Measurements from ENCODE around the gene RYK.
A peak's percentile ranks its signal among the peaks of the same experiment; 100 is the strongest.

The RYK gene

GRCh38 chr3:134250717-134251220 lies at the start of gene RYK:
Gene RYK, minus strand, starts transcription at chr3:134250859. Its CDS starts 205 bp downstream, at chr3:134250654.
- DNase-seq (ENCODE audit: low read depth, low spot score) = no peak
- H3K27me3 ChIP-seq (ENCODE audit: control insufficient read depth, insufficient read depth, low read length) = no peaks in the 10 kb centered on the region
- WGBS (ENCODE audit: insufficient coverage, insufficient read length) = no CpG with 5 or more reads among the region's 59 CpGs
- H3K27ac ChIP-seq (ENCODE audit: low read length) = no peak within 1 kb of the TSS
- no peaks in the 10 kb centered on the region for H3K36me3 ChIP-seq (ENCODE audit: control insufficient read depth, insufficient read depth, low read length)
- no peaks in the 10 kb centered on the region for H3K9me3 ChIP-seq (ENCODE audit: control insufficient read depth, insufficient read depth, low read length)
- H3K4me3 ChIP-seq (ENCODE audit: low read length) = peak within 1 kb of the TSS; percentile 57
- peaks cover 3% of the 10 kb centered on the region for H3K4me1 ChIP-seq (ENCODE audit: control insufficient read depth, insufficient read depth, low read length)

GRCh38 chr3:134299888-134300206 lies 49.2 kb upstream of the RYK start:
- Histone ChIP-seq H3K27ac (ENCODE audit: low read length) (no peak overlapping the region), H3K9me3 (ENCODE audit: control insufficient read depth, insufficient read depth, low read length) (no peaks in the 10 kb centered on the region), H3K27me3 (ENCODE audit: control insufficient read depth, insufficient read depth, low read length) (no peaks in the 10 kb centered on the region), H3K36me3 (ENCODE audit: control insufficient read depth, insufficient read depth, low read length) (no peaks in the 10 kb centered on the region), H3K4me1 (ENCODE audit: control insufficient read depth, insufficient read depth, low read length) (no peaks in the 10 kb centered on the region), H3K4me3 (ENCODE audit: low read length) (no peak overlapping the region)
- WGBS (ENCODE audit: insufficient coverage, insufficient read length) = no CpG with 5 or more reads among the region's 1 CpG
- DNase-seq (ENCODE audit: low read depth, low spot score) = no peak

- Histone ChIP-seq H3K36me3 (ENCODE audit: control insufficient read depth, insufficient read depth, low read length) (no peaks in the 10 kb centered on the region), H3K4me3 (ENCODE audit: low read length) (no peak overlapping the region), H3K4me1 (ENCODE audit: control insufficient read depth, insufficient read depth, low read length) (no peaks in the 10 kb centered on the region), H3K27ac (ENCODE audit: low read length) (no peak overlapping the region), H3K9me3 (ENCODE audit: control insufficient read depth, insufficient read depth, low read length) (no peaks in the 10 kb centered on the region), H3K27me3 (ENCODE audit: control insufficient read depth, insufficient read depth, low read length) (no peaks in the 10 kb centered on the region)
- no CpG with 5 or more reads among the region's 4 CpGs for WGBS (ENCODE audit: insufficient coverage, insufficient read length)
- no peak for DNase-seq (ENCODE audit: low read depth, low spot score)
Observed at GRCh38 chr3:134299185-134299887, 48.7 kb upstream of the RYK start.

- no peaks in the 10 kb centered on the region for H3K9me3 ChIP-seq (ENCODE audit: control insufficient read depth, insufficient read depth, low read length)
- no peaks in the 10 kb centered on the region for H3K4me1 ChIP-seq (ENCODE audit: control insufficient read depth, insufficient read depth, low read length)
- H3K27ac ChIP-seq (ENCODE audit: low read length) = no peak overlapping the region
- no CpG with 5 or more reads among the region's 2 CpGs for WGBS (ENCODE audit: insufficient coverage, insufficient read length)
- DNase-seq (ENCODE audit: low read depth, low spot score) = no peak
- no peaks in the 10 kb centered on the region for H3K27me3 ChIP-seq (ENCODE audit: control insufficient read depth, insufficient read depth, low read length)
- H3K36me3 ChIP-seq (ENCODE audit: control insufficient read depth, insufficient read depth, low read length) = no peaks in the 10 kb centered on the region
- H3K4me3 ChIP-seq (ENCODE audit: low read length) = no peak overlapping the region
Observed at GRCh38 chr3:134298249-134298648, 47.6 kb upstream of the RYK start.

DNA sequence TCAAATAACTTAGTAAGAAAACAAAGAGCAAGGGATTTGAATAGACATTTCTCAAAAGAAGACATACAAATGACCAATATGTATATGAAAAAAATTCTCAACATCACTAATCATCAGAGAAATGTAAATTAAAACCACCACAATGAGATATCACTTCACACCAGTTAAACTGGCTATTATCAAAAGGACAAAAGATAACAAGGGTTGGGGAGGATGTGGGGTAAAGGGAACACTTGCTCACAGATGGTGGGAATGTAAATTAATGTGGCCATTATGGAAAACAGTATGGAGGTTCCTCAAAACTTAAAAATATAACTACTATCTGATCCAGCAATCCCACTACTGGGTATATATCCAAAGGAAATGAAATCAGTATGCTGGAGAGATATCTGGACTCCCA lies 46.0 kb upstream of the RYK start:
- DNase-seq (ENCODE audit: low read depth, low spot score) = no peak
- H3K27me3 ChIP-seq (ENCODE audit: control insufficient read depth, insufficient read depth, low read length) = no peaks in the 10 kb centered on the region
- H3K27ac ChIP-seq (ENCODE audit: low read length) = no peak overlapping the region
- no peaks in the 10 kb centered on the region for H3K9me3 ChIP-seq (ENCODE audit: control insufficient read depth, insufficient read depth, low read length)
- no peaks in the 10 kb centered on the region for H3K36me3 ChIP-seq (ENCODE audit: control insufficient read depth, insufficient read depth, low read length)
- no peak overlapping the region for H3K4me3 ChIP-seq (ENCODE audit: low read length)
- H3K4me1 ChIP-seq (ENCODE audit: control insufficient read depth, insufficient read depth, low read length) = no peaks in the 10 kb centered on the region

DNA sequence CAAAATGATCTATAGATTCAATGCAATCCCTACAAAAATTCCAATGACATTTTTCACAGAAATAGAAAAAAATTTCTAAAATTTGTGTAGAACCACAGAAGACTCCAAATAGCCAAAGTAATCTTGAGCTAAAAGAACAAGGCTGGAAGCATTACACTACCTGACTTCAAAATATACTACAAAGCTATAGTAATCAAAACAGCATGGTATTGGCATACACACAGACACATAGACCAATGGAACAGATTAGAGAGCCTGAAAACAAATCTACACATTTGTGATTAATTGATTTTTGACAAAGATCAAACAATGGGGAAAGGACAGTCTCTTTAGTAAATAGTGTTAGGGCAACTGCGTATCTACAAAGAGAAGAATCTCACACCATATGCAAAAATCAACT lies 45.3 kb upstream of the RYK start:
- Histone ChIP-seq H3K27me3 (ENCODE audit: control insufficient read depth, insufficient read depth, low read length) (no peaks in the 10 kb centered on the region), H3K36me3 (ENCODE audit: control insufficient read depth, insufficient read depth, low read length) (no peaks in the 10 kb centered on the region), H3K4me1 (ENCODE audit: control insufficient read depth, insufficient read depth, low read length) (no peaks in the 10 kb centered on the region), H3K27ac (ENCODE audit: low read length) (no peak overlapping the region), H3K4me3 (ENCODE audit: low read length) (no peak overlapping the region), H3K9me3 (ENCODE audit: control insufficient read depth, insufficient read depth, low read length) (no peaks in the 10 kb centered on the region)
- no CpG with 5 or more reads among the region's 1 CpG for WGBS (ENCODE audit: insufficient coverage, insufficient read length)
- DNase-seq (ENCODE audit: low read depth, low spot score) = no peak

- WGBS (ENCODE audit: insufficient coverage, insufficient read length) = no CpG with 5 or more reads among the region's 5 CpGs
- Histone ChIP-seq H3K27ac (ENCODE audit: low read length) (no peak overlapping the region), H3K4me3 (ENCODE audit: low read length) (no peak overlapping the region), H3K27me3 (ENCODE audit: control insufficient read depth, insufficient read depth, low read length) (no peaks in the 10 kb centered on the region), H3K36me3 (ENCODE audit: control insufficient read depth, insufficient read depth, low read length) (no peaks in the 10 kb centered on the region), H3K4me1 (ENCODE audit: control insufficient read depth, insufficient read depth, low read length) (no peaks in the 10 kb centered on the region), H3K9me3 (ENCODE audit: control insufficient read depth, insufficient read depth, low read length) (no peaks in the 10 kb centered on the region)
- no peak for DNase-seq (ENCODE audit: low read depth, low spot score)
Observed at GRCh38 chr3:134294302-134295280, 43.9 kb upstream of the RYK start.

DNA sequence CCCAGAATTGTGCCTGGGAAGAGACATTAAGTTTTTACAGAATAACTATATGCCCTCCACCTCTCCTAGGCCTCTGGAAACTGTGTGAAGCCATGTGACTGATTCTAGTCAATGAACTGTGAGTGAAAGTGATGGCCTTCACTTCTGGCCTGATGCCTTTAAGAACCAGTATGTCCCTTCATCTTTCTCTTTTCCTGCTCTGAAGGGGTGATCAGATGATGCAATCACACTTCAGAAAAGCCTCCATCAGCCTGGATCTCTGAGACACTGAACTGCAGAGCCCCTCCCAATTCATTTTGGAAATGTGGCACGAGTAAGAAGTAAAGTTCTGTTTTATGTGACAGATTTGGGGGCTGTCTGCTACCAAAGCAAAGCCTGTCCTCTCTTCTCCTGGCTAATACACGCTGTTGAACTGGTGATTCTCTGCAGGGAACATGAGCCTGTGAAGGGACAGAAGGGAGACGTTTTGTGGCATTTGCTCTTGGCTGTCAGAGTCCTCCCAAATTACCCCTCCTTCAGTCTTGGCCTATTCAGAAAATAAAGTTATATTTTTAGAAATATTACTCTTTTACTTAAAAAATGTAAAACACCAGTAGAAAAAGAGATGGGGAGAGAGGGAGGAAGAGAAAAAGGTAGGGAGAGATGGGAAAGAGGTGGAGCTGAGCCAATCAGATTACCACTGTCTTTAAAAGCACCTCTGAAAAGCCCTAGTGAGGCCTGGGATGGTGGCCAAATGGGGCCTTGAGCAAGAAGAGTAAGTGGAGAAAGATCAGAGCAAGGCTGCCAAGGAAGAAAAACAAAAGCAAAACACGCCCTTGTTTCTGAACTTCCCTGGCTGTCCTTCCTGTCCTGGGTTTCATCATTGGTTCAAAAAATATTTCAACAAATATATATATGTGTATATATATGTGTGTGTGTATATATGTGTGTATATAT lies 40.9 kb upstream of the RYK start:
- H3K4me1 ChIP-seq (ENCODE audit: control insufficient read depth, insufficient read depth, low read length) = no peaks in the 10 kb centered on the region
- DNase-seq (ENCODE audit: low read depth, low spot score) = no peak
- no peaks in the 10 kb centered on the region for H3K36me3 ChIP-seq (ENCODE audit: control insufficient read depth, insufficient read depth, low read length)
- no peaks in the 10 kb centered on the region for H3K27me3 ChIP-seq (ENCODE audit: control insufficient read depth, insufficient read depth, low read length)
- H3K9me3 ChIP-seq (ENCODE audit: control insufficient read depth, insufficient read depth, low read length) = no peaks in the 10 kb centered on the region
- H3K4me3 ChIP-seq (ENCODE audit: low read length) = no peak overlapping the region
- H3K27ac ChIP-seq (ENCODE audit: low read length) = no peak overlapping the region
- no CpG with 5 or more reads among the region's 4 CpGs for WGBS (ENCODE audit: insufficient coverage, insufficient read length)

GRCh38 chr3:134287512-134287911 lies 36.9 kb upstream of the RYK start:
- H3K36me3 ChIP-seq (ENCODE audit: control insufficient read depth, insufficient read depth, low read length) = no peaks in the 10 kb centered on the region
- H3K27ac ChIP-seq (ENCODE audit: low read length) = no peak overlapping the region
- H3K4me1 ChIP-seq (ENCODE audit: control insufficient read depth, insufficient read depth, low read length) = no peaks in the 10 kb centered on the region
- H3K27me3 ChIP-seq (ENCODE audit: control insufficient read depth, insufficient read depth, low read length) = no peaks in the 10 kb centered on the region
- no peaks in the 10 kb centered on the region for H3K9me3 ChIP-seq (ENCODE audit: control insufficient read depth, insufficient read depth, low read length)
- DNase-seq (ENCODE audit: low read depth, low spot score) = no peak
- H3K4me3 ChIP-seq (ENCODE audit: low read length) = no peak overlapping the region

GRCh38 chr3:134284438-134284837 lies 33.8 kb upstream of the RYK start:
- no CpG with 5 or more reads among the region's 6 CpGs for WGBS (ENCODE audit: insufficient coverage, insufficient read length)
- Histone ChIP-seq H3K27ac (ENCODE audit: low read length) (no peak overlapping the region), H3K4me3 (ENCODE audit: low read length) (no peak overlapping the region), H3K36me3 (ENCODE audit: control insufficient read depth, insufficient read depth, low read length) (no peaks in the 10 kb centered on the region), H3K9me3 (ENCODE audit: control insufficient read depth, insufficient read depth, low read length) (no peaks in the 10 kb centered on the region), H3K4me1 (ENCODE audit: control insufficient read depth, insufficient read depth, low read length) (no peaks in the 10 kb centered on the region), H3K27me3 (ENCODE audit: control insufficient read depth, insufficient read depth, low read length) (no peaks in the 10 kb centered on the region)
- no peak for DNase-seq (ENCODE audit: low read depth, low spot score)
